KMS-11 (cell line): ENCODE data around the gene RETREG3.

Experiments used
- H2AFZ ChIP-seq: fragments of 200-600 bp; sonication (generic); 2 replicates; pipeline ENCODE4 v1.6.1; 2016; ENCODE audit warnings: antibody characterized with exemption, mixed run types, low read depth
- H3K27ac ChIP-seq: fragments of 200-600 bp; sonication (generic); 2 replicates; pipeline ENCODE4 v1.6.1; 2016; ENCODE audit warnings: mild to moderate bottlenecking, mixed run types
- H3K27me3 ChIP-seq: fragments of 200-600 bp; sonication (generic); 2 replicates; pipeline ENCODE4 v1.6.1; 2017; ENCODE audit warnings: mild to moderate bottlenecking, low read depth, mixed run types, moderate library complexity; ENCODE audit not compliant: insufficient read depth
- H3K36me3 ChIP-seq: fragments of 200-600 bp; sonication (generic); 2 replicates; pipeline ENCODE4 v1.6.1; 2017; ENCODE audit warnings: mild to moderate bottlenecking, mixed run types; ENCODE audit not compliant: insufficient read depth
- H3K4me1 ChIP-seq: fragments of 200-600 bp; sonication (generic); 2 replicates; pipeline ENCODE4 v1.6.1; 2016; ENCODE audit warnings: mild to moderate bottlenecking, low read depth, mixed run types; ENCODE audit not compliant: poor library complexity, severe bottlenecking
- H3K4me2 ChIP-seq: fragments of 200-600 bp; sonication (generic); 2 replicates; pipeline ENCODE4 v1.7.0; 2016; ENCODE audit warnings: mild to moderate bottlenecking, mixed run types
- H3K4me3 ChIP-seq: fragments of 200-600 bp; sonication (generic); IDR thresholded peaks from 2 replicates; pipeline ENCODE4 v1.6.1; 2017; ENCODE audit warnings: low read depth, low read length, mixed read lengths; ENCODE audit not compliant: insufficient read depth
- H3K79me2 ChIP-seq: fragments of 200-600 bp; sonication (generic); 2 replicates; pipeline ENCODE4 v1.6.1; 2016; ENCODE audit warnings: low read depth, mixed run types; ENCODE audit not compliant: insufficient read depth
- H3K9ac ChIP-seq: fragments of 200-600 bp; sonication (generic); 2 replicates; pipeline ENCODE4 v1.6.1; 2016; ENCODE audit warnings: mild to moderate bottlenecking, mixed run types
- H4K20me1 ChIP-seq: fragments of 200-600 bp; sonication (generic); 2 replicates; pipeline ENCODE4 v1.6.1; 2016; ENCODE audit warnings: mild to moderate bottlenecking, mixed run types; ENCODE audit not compliant: insufficient read depth
- TF ChIP-seq, protein P1 (sequence below): fragments of 200-600 bp; sonication (generic); conservative IDR thresholded peaks from 2 replicates; pipeline ENCODE4 v1.6.1; 2017; ENCODE audit warnings: low read depth, mild to moderate bottlenecking, antibody characterized with exemption, low read length, moderate library complexity, mixed read lengths

RETREG3 gene

DNA sequence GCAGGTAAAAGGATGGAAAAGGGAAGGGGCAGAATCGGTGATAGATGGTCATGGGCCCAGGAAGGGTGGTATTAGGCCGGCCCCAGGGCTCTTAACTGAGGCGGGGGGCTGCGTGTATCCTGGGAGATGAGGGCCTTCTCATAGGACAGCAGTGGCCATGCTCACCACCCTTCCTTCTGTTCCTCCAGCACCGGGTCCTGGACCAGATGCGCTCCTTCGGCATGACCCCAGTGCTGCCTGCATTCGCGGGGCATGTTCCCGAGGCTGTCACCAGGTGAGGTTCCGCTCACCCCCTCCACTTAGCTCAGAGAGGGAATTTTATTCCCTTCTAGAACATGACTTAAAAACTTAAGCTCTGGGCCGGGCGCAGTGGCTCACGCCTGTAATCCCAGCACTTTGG lies 70.7 kb downstream of the RETREG3 start:
- TF ChIP-seq, protein P1, sequence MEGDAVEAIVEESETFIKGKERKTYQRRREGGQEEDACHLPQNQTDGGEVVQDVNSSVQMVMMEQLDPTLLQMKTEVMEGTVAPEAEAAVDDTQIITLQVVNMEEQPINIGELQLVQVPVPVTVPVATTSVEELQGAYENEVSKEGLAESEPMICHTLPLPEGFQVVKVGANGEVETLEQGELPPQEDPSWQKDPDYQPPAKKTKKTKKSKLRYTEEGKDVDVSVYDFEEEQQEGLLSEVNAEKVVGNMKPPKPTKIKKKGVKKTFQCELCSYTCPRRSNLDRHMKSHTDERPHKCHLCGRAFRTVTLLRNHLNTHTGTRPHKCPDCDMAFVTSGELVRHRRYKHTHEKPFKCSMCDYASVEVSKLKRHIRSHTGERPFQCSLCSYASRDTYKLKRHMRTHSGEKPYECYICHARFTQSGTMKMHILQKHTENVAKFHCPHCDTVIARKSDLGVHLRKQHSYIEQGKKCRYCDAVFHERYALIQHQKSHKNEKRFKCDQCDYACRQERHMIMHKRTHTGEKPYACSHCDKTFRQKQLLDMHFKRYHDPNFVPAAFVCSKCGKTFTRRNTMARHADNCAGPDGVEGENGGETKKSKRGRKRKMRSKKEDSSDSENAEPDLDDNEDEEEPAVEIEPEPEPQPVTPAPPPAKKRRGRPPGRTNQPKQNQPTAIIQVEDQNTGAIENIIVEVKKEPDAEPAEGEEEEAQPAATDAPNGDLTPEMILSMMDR: no peak
- H3K4me1 ChIP-seq: peaks cover 29% of the 10 kb centered on the region
- no peak overlapping the region for H3K4me3 ChIP-seq
- no peaks in the 10 kb centered on the region for H4K20me1 ChIP-seq
- H3K36me3 ChIP-seq: no peaks in the 10 kb centered on the region
- H3K79me2 ChIP-seq: peaks cover 15% of the 10 kb centered on the region; the same call in 1 of the 2 replicates
- no peak overlapping the region for H3K27ac ChIP-seq
- no peak overlapping the region for H3K9ac ChIP-seq
- no peak overlapping the region for H3K4me2 ChIP-seq
- H2AFZ ChIP-seq: no peak overlapping the region
- H3K27me3 ChIP-seq: no peaks in the 10 kb centered on the region

DNA sequence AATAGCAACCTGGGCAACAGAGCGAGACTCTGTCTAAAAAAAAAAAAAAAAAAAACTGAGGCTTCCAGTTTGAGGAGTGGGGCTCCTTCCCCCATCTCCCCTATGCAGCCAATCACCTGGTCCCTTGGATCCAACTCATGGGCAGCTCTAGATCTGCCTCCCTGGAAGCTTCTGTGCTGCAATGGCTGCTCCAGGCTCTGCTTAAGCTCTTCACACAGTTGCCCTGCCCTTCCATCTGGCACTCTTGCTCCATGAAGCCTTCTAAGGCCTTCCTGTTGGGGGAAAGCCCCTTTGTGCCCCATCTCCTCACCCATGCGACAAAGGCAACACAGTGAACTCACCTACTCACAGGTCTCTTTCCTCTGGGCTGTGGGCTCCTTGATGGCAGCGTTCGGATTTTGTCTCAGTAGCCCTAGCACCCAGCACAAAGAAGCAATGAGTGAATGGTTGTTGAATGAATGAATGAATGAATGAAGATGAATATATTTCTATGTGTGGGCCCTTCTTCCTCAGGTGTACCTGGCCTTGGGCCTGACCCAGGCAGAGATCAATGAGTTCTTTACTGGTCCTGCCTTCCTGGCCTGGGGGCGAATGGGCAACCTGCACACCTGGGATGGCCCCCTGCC lies 71.2 kb downstream of the RETREG3 start:
- Histone ChIP-seq H3K9ac (no peak overlapping the region), H3K4me3 (no peak overlapping the region), H3K4me2 (peak overlapping the region; percentile 98; the same call in 1 of the 2 replicates)

DNA sequence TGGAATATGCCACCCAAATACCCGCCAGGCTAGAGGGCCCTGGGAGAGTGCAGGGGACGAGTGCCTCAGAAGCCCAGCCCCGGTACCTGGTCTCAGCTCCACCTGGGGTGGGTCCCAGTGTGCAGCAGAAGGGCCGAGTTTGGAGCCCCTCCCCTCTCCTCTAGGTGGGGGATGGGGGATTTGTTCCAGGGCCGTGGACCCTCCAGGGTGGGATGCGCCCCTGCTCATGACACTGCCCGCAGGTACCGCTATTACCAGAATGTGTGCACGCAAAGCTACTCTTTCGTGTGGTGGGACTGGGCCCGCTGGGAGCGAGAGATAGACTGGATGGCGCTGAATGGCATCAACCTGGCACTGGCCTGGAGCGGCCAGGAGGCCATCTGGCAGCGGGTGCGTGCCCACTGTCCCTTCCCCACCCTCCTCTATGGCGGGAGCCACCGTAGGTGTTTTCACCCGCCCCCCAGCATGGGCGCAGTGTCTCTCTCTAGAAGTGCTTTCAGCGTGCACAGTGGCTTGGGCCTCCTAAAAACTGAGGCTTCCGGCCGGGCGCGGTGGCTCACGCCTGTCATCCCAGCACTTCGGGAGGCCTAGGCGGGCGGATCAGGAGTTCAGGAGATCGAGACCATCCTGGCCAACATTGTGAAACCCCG lies 71.9 kb downstream of the RETREG3 start:
- peak overlapping the region; percentile 72; the same call in 1 of the 2 replicates for H2AFZ ChIP-seq
- H4K20me1 ChIP-seq: no peaks in the 10 kb centered on the region
- no peaks in the 10 kb centered on the region for H3K27me3 ChIP-seq
- peaks cover 37% of the 10 kb centered on the region for H3K4me1 ChIP-seq
- TF ChIP-seq, protein P1: no peak
- no peak overlapping the region for H3K4me3 ChIP-seq
- H3K36me3 ChIP-seq: no peaks in the 10 kb centered on the region
- H3K9ac ChIP-seq: peak overlapping the region; percentile 28; the same call in 1 of the 2 replicates
- peak overlapping the region; percentile 55; the same call in 1 of the 2 replicates for H3K27ac ChIP-seq
- peak overlapping the region; percentile 98 for H3K4me2 ChIP-seq
- H3K79me2 ChIP-seq: peaks cover 15% of the 10 kb centered on the region; the same call in 1 of the 2 replicates

More for the DNA sequence above, 71.2 kb downstream of the RETREG3 start:
- H3K79me2 ChIP-seq: peaks cover 15% of the 10 kb centered on the region; the same call in 1 of the 2 replicates
- H3K27me3 ChIP-seq: no peaks in the 10 kb centered on the region
- H3K27ac ChIP-seq: no peak overlapping the region
- no peak overlapping the region for H2AFZ ChIP-seq
- TF ChIP-seq, protein P1: no peak
- H3K4me1 ChIP-seq: peaks cover 33% of the 10 kb centered on the region
- H4K20me1 ChIP-seq: no peaks in the 10 kb centered on the region
- H3K36me3 ChIP-seq: no peaks in the 10 kb centered on the region

DNA sequence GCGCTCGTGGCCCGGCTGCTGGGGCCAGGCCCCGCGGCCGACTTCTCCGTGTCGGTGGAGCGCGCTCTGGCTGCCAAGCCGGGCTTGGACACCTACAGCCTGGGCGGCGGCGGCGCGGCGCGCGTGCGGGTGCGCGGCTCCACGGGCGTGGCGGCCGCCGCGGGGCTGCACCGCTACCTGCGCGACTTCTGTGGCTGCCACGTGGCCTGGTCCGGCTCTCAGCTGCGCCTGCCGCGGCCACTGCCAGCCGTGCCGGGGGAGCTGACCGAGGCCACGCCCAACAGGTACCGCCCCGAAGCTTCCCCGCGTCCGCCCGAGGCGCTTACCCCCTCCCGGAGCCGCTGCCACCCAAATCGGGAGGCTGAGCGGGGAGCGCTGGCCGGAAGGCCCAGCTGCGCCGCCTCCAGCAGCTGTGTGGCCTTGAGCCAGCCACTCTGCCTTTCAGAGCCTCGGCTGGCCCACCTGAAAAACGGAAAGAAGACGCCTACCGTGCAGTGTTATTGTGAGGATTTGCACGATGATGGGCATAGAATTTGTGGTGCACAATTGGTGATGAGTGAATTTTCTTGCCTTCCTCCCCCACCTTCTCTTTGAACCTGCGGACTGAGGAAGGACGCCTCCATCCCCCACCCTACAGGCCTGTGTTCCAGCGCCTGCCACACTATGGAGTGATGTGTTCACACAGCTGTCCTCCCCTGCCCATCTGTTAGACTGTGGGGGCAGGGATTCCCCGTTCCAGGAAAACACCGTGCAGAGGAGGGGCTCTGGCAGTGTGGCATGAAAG lies 72.6 kb downstream of the RETREG3 start:
- Histone ChIP-seq H3K9ac (peak overlapping the region; percentile 28; the same call in 1 of the 2 replicates), H3K36me3 (no peaks in the 10 kb centered on the region), H3K79me2 (peaks cover 15% of the 10 kb centered on the region; the same call in 1 of the 2 replicates), H3K4me1 (peaks cover 34% of the 10 kb centered on the region), H3K27me3 (no peaks in the 10 kb centered on the region), H3K4me3 (peak overlapping the region; percentile 38), H3K4me2 (peak overlapping the region; percentile 98), H2AFZ (peak overlapping the region; percentile 72), H4K20me1 (no peaks in the 10 kb centered on the region), H3K27ac (peak overlapping the region; percentile 55)
- TF ChIP-seq, protein P1: no peak
